NCI-H2171 (cell line): Measurements from ENCODE around the gene STEAP1.
"Not testable (repeated sequence)": the region's sequence is repeated elsewhere in the genome, so short reads cannot be mapped to it uniquely, and the experiment has no call there.

Source experiments
- DNase-seq: peaks from one replicate; lab custom pipeline; 2025; lab: John Stamatoyannopoulos, UW

Gene STEAP1

GRCh38 chr7:90173127-90173844, 19.0 kb downstream of the STEAP1 start:
- no peak for DNase-seq

- no peak for DNase-seq
Observed at GRCh38 chr7:90175667-90176066, 21.4 kb downstream of the STEAP1 start.

GRCh38 chr7:90176195-90176594, 21.9 kb downstream of the STEAP1 start:
- no peak for DNase-seq

- DNase-seq: no peak
Observed at GRCh38 chr7:90178166-90178565, 23.9 kb downstream of the STEAP1 start.

GRCh38 chr7:90178679-90179278, 24.5 kb downstream of the STEAP1 start:
- no peak for DNase-seq

- no peak for DNase-seq
Observed at GRCh38 chr7:90180011-90180585, 25.8 kb downstream of the STEAP1 start.

- DNase-seq: no peak
Observed at GRCh38 chr7:90180649-90181048, 26.4 kb downstream of the STEAP1 start.

- DNase-seq: no peak
Observed at GRCh38 chr7:90181485-90181884, 27.2 kb downstream of the STEAP1 start.

- not testable (repeated sequence) for DNase-seq
Observed at GRCh38 chr7:90186290-90186689, 32.0 kb downstream of the STEAP1 start.

- DNase-seq: no peak
Observed at GRCh38 chr7:90187507-90188050, 33.3 kb downstream of the STEAP1 start.

- DNase-seq: no peak
Observed at GRCh38 chr7:90188281-90188680, 34.0 kb downstream of the STEAP1 start.

- no peak for DNase-seq
Observed at GRCh38 chr7:90190995-90191394, 36.7 kb downstream of the STEAP1 start.

- no peak for DNase-seq
Observed at GRCh38 chr7:90191648-90192047, 37.4 kb downstream of the STEAP1 start.

- DNase-seq: no peak
Observed at GRCh38 chr7:90192876-90193750, 38.8 kb downstream of the STEAP1 start.

- no peak for DNase-seq
Observed at GRCh38 chr7:90194911-90195809, 40.9 kb downstream of the STEAP1 start.

- DNase-seq: no peak
Observed at GRCh38 chr7:90201500-90202195, 47.4 kb downstream of the STEAP1 start.

GRCh38 chr7:90207956-90208355, 53.7 kb downstream of the STEAP1 start:
- DNase-seq: no peak

- no peak for DNase-seq
Observed at GRCh38 chr7:90209776-90210175, 55.5 kb downstream of the STEAP1 start.

GRCh38 chr7:90210475-90210874, 56.2 kb downstream of the STEAP1 start:
- no peak for DNase-seq

- DNase-seq: no peak
Observed at GRCh38 chr7:90210981-90211380, 56.7 kb downstream of the STEAP1 start.
